NCI-H526 treated with DMSO at 0.1 percent for 48 hours (cell line): ENCODE results near the gene JAM3.
"Not testable (repeated sequence)": the region's sequence is repeated elsewhere in the genome, so short reads cannot be mapped to it uniquely, and the experiment has no call there.

Source experiments
- DNase-seq: peaks from one replicate; lab custom pipeline; 2025; lab: John Stamatoyannopoulos, UW

The JAM3 gene

DNA sequence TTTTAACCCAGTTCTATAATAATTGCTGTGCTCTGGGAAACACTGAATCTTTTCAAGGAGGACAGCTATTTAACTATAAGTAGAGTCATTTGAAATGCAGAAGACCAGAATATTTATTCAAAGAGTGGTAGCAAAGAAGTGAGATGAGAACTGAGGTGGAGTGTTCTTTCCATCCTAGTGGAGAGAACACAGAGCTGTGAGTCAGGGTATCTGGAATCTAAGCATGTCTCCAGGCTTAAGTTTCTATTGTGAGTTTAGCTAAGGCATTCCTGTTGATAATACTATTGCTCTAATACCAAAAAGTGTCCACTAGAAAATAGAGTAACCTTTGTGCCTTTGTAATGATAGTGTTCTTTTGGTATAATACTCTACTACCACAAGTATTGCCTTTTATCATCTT, 32.4 kb downstream of the JAM3 start:
- no peak for DNase-seq

DNA sequence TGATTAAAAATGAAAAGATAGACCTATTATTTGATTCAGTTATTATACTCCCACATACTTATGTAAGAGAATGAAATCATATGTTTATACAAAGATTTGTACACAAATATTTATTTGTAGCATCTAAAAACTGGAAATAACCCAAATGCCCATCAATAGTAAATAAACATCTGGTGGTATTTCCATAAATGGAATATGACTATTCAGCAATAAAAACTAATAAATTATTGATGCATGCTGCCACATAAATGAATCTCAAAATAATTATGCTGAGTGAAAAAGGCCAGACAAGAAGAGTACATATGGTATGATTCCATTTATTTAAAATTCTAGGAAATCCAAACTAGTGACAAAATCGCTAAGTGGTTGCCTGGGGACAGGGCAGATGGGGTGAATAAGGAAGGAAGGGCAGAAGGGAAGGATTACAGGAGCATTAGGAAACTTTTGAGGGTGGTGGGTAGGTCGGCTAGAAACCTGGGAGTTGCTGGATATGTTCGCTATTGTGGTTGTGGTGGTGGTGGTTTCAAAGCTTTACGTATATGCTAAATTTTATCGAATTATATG, 41.5 kb downstream of the JAM3 start:
- no peak for DNase-seq

DNA sequence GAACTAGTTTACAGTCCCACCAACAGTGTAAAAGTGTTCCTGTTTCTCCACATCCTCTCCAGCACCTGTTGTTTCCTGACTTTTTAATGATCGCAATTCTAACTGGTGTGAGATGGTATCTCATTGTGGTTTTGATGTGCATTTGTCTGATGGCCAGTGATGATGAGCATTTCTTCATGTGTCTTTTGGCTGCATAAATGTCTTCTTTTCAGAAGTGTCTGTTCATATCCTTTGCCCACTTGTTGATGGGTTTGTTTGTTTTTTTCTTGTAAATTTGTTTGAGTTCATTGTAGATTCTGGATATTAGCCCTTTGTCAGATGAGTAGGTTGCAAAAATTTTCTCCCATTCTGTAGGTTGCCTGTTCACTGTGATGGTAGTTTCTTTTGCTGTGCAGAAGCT, 44.9 kb downstream of the JAM3 start:
- DNase-seq = not testable (repeated sequence)

DNA sequence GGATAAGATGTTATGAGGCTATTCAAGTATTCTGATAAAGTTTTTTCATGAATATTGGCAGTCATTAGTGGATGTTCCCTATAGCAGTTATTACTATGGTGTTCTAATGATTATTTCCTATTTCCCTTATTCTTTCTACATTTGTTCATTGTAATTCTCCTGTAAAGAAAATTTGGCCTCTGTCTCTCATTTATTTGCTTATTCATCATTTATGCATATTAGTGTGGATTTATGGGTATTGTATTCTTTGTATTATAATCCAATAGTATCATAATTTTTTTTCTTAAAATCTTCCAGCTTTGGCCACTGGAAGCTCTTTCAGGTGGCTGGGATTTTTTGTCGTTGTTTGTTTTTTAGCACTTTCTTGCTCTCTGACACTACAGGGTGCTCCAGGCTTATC, 47.3 kb downstream of the JAM3 start:
- DNase-seq = no peak

DNA sequence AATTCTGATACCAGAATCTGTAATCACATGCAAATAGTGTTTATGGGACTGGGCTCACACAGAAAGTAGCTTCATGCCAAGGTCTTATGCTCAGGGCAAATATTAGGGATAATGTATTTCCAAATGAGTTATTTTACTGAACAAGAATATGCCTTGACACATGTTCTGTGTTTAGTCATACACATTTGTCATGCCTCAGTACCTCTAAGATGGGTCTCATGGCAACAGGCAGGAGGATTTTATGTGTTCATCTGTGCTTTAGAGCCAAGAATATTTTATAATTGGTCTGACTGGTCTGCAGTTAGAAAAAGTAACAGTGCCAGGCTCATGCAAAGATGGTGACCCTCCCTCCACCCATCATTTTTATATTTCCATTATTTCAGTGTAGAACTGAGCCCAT, 49.1 kb downstream of the JAM3 start:
- DNase-seq = peak; percentile 95

DNA sequence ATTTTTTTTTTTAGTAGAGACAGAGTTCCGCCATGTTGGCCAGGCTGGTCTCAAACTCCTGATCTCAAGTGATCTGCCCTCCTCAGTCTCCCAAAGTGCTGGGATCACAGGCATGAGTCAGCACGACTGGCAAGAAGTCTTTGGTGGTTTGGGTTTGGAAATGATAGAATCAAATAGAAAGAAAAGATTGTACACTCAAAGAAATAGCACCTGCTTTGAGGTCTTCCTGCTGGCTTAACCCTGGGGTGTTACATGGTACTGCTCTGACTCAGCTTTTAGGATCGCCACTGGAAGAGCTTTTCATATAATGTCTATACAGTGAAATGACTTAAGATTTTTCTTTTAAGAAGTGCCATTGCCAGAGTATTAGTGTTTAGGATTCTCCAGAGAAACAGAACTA, 50.2 kb downstream of the JAM3 start:
- DNase-seq = no peak

DNA sequence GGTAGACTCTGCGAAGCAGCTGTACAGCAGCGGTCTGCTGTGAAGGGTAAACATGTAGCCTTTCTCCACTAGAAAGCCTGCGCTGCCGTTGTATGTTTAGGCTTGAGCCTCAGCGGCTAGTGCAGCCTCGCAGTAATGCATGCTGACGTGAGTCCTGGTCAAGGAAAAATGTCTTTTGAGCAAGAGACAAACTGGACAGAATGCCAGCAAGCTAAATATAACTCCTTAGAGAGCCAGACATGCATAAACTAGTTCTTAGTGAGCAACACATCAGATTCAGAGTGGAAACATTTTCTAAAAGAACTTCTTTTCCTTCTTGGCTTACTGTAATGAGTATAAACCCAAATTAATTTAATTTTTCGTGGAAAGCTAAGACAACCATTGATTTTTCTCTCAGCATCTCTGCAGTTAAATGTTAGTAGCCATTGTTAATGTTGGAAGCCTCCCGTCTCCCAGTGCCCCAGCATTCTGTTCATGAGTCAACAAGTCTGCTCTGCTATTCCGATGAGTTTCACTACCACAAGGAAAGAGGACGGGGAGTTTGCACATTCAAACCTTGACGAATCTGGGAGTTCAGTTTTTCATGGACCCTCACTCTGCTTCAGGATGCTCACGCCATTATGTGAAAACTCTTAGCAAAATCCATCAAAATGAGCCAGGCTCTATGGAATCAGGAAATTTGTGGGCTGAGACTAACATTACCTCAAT, 51.4 kb downstream of the JAM3 start:
- peak; percentile 79 for DNase-seq

DNA sequence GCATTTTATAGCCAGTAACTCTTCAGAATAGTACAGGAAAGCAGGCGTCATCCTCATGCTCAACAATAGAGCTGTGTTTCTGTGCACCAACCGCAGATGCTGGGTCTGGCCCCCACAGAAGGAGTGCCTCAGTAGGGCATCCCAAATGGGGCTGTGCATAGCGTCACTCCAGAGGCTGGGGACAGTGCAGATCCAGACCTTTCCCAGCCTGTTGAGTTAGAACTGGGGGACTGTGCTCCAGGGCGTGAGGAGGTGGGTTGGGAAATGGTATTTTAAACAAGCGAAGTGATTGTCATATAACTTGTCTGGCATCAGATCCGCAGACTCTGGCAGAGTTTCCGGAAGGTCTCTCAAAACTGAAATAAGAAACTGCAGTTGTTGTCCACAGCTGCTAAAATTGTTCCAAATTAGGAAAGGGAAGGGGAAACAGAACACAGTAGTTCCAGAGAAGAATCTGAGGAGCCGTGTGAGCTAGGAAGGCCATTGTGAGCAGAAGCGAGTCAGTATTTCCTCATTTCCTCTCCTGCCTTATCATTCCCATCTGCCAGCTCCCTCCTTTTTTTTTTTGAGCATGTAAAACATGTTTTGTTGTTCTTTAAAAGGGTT, 52.2 kb downstream of the JAM3 start:
- DNase-seq = peak; percentile 66

DNA sequence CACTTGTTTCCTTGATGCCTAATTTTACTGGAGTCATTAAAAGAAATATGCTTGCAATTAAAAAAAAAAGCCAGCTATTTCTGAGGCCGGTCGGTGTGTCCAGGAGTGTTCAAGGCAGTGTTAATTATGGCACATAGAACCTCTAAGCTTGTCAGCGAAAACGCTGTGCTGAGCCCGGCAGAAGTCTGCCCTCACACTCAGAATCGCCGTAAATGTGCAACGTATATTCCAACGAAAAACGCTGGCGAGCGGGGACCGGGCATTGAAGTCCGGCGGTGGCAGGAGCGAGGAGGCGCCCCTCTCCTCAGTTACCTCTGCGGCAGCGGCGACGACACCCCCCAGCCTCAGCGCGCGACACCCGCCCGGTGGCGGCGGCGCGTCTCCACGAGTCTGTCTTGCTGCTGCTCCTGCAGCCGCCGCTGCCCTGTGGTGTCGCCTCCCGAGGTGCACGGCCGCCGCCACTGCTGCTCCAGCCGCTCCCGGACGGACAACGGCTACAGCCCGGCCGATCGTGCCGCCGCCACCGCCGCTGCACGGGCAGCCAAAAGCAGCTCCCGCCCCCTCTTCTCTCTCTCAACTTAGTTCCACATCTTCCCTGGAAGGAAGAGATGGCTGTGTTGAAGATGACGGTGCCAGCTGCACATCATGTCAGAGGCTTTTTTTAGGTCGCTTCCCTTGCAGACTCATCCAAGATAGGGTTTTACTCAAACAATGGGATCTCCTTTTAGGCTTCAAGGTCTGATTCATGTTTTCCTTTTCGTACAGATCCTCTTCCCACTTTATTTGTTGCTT, 56.0 kb downstream of the JAM3 start:
- DNase-seq = peak; percentile 93

DNA sequence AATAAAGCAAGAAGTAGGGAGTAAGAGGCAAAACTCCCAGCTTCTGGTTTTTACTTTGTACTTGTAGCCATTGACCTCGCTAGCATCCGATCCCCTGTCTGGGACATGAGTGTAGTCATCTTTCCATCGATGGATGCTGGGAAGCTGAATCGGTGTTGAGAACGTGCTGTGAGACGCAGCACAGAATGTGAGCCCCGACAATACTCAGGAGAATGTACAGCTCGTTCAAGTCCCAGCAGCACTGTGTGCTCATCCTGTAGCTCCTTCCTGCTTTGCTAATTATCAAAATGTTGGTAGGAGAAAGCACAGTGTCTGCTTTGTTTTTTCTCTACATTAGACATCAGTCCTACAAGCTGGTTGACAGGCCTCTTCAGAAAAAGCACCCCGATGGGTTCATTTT, 56.6 kb downstream of the JAM3 start:
- peak; percentile 94 for DNase-seq

DNA sequence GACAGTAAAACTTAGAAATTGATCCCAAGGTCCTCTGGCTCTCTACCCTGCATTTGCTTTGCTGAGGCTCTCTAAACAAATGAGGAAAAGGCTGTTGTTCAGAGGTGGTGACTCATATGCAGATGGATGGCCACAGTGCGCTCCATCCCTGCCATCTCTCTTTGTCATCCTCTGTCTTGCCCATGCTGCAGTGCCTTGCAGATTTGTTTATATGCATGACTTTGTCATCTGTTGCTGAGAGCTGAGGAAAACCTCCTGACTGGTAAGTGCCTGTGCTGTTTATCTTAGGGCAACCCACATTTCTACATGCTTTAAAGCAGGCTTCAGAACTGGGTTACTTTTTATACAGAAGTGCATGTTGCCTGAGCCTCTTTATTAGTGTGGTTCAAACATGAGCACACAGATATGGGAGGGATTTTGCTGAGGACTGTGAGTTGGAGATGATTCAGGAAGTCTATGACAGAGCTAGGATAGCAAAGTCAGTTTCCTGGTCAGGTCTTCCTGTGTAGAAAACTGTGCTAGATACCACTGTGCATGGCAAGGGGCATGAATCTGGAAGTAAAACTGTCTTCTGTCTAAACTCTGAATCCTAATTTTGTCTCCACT, 57.4 kb downstream of the JAM3 start:
- peak; percentile 95 for DNase-seq

DNA sequence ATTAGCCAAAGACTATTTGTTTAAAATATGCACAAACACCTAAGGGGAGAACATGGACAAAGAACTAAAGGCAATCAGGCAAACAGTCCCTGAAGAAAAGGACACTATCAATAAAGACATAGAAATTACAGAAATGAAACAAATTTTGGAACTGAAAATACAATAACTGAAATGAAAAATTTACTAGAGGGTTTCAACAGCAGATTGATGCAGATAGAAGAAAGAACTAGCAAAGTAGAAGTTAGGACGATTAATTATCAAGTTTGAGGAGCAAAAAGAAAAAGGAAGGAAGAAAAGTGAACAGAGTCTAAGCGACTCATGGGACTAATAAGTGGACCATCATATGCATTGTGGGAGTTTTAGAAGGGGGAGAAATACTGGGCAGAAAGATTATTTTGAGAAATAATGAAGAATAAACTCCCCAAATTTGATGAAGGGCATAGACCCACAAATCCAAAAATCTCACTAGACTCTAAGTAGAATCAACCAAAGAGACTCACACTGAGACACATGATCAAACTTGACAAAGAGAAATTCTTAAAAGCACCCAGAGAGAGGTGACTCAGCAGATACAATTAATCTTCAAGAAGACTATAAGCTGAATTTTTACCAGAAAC, 62.9 kb downstream of the JAM3 start:
- no peak for DNase-seq

DNA sequence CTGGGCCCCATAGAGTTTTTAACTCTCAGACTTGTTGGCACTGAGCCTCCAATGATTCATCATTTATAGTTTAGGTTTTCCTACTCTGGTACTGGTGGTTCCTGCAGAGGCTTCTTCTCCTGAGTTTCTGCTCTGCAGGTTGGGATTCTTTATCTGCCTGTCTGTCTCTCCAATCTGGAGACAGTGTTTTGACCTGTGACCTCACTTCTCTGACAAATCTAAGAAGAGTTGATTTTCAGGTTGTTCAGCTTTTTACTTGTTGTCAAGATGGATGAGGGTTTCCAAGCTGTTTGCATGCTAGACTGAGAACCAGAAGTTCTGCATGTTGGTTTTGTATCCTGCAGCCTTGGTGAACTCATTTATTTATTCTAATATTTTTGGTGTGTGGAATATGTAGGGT, 63.9 kb downstream of the JAM3 start:
- no peak for DNase-seq

DNA sequence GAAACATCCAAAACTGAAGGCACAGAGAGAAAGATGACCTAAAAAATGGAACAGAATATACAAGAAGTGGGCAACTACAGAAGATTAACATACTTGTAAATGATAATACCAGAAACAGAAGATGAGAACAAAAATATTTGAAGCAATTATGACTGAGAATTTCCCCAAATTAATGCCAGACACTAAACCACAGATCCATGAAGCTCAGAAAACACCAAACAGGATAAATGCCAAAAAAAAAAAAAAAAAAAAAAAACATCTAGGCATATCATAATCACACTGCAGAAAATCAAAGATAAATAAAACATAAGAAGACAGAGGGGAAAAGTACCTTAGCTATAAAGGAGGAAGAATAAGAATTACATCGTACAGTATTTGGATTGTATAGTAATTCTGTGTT, 65.3 kb downstream of the JAM3 start:
- no peak for DNase-seq

DNA sequence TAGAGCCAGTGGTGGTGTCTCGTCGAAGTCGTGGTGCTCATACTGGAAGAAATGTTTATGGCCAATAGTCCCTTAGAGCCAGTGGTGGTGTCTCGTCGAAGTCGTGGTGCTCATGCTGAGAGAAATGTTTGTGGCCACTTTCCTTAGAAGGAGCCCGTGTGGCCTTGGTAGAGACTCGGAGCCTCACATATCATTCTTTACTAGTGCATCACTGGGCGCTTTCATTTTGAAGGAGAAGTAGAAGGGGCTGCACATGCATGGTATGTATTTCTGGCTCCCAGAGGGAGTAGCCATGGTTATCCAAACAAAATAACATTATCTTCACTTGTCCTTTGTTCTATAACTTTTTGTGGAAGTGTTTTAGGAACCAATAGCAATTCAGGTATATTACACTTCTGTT, 69.5 kb downstream of the JAM3 start:
- no peak for DNase-seq

DNA sequence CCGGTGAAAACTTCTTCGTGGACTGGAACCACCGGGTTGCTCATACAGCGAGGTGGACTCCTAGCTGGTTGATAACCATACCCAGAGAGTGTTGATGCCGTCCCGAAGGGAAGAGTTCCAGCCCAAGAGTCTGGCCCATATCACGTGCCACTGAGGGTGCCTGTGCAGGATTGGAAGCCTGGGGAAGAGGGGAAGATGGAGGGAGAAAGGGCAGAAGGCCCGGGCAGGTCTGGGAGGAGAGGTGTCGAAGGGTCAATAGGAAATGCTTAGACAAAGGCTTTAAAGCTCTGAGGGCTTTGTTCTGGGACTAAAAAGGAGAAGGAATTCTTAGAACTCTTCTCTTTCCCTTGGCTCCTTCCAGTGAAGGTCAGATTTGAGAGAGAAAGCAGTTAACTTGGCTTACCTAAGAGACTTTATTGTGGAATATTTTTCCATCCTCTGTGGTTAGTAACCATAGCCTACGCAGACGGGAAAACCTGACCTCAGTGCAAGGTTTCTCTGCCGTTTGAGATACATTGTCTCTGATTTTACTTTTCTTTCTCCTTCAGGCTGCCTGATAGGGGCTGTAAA, 70.5 kb downstream of the JAM3 start:
- DNase-seq = no peak

DNA sequence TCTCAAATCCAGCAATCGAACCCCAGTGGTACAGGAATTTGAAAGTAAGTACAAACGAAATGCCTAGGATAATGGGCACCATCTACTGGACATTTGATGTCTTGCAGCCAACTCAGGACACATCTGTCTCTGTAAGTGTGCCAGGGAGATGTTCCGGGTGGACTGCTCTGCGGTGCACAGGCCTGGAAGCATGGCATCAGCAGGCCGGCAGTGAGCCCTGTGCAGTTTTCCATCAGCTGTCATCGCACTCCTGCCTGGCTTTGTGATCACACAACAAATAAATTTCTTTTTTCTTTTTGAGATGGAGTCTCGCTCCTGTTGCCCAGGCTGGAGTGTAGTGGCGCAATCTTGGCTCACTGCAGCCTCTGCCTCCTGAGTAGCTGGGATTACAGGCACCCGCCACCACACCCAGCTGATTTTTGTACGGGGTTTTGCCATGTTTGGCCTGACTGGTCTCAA, 71.0 kb downstream of the JAM3 start:
- DNase-seq = peak; percentile 90

DNA sequence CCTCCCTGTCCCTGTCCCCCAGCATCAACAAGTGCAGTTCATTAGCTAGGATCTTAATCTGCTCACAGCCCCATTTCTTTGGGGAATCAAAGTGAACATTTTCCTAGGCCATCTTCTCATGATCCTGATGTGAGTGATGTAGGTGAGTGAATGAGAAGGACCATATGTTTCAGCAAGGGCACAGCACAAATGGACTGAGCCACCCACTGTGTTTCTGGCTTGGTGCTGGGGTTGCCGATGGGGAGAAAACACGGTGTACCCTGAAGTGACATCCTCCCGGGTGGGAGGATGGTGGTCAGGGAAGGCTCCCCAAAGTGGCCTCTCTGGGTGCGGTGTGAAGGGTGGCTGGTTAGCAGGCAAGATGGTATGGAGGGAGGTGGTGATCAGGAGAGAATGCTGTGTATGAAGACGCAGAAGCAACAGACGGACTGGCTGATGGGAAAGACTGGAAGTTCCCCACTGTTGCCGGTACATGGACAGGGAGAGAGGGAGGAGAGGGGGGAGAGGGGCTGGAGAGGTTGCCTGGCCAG, 72.2 kb downstream of the JAM3 start:
- DNase-seq = no peak

DNA sequence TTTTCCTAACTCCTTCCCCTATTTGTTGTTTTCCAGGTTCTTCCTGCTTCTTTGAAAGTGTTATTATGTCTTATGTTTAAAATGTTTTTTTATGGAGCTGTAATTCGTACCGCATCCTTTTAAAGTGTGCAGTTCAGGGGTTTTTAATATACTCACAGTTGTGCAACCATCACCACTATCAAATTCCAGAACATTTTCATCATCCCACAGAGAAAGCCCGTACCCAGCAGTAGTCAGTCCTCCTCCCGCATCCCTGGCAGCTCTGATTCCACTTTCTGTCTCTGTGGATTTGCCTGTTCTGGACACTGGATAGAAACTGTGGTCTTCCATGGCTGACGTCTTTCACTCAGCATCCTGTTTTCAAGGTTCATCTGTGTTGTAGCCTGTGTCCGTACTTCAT, 73.7 kb downstream of the JAM3 start:
- no peak for DNase-seq

DNA sequence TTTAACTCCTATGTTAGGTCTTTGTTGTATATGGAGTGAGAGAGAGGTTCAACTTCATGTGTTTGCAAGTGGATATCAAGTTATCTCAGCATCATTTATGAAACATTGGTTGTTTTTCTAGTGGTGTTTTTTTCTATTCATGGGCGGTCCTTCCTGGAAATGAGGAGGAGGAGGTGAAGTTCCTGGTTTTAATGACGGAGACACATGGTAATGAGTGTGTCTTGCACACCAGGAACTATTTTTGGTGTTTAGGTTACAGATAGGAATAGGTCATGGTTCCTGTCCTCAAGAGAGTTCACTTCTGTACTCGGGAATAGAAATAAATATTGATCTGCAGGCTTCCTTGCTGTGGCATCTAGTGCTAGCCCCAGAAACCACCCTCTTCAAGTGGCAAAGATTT, 74.9 kb downstream of the JAM3 start:
- DNase-seq = no peak

DNA sequence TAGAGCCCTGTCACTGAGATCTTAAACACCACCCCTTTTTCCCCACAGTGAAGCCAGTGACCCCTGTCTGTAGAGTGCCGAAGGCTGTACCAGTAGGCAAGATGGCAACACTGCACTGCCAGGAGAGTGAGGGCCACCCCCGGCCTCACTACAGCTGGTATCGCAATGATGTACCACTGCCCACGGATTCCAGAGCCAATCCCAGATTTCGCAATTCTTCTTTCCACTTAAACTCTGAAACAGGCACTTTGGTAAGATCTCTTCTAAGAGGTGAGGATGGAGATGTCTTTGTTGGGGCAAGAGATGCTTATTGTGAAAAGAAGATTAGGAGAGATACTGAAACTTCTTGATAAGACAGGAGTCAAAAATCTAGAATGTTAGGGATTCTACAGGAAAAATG, 75.9 kb downstream of the JAM3 start:
- DNase-seq = no peak
